PC-9 (cell line): ENCODE results near the gene JMJD6. TPM values are rescaled to one million over a fixed set of nuclear protein-coding genes. Genes with fewer than 3 reads are reported as not detected.
A peak's percentile ranks its signal among the peaks of the same experiment; 100 is the strongest.

ENCODE experiments used
- BruUV-seq: library from RNA; stranded (reverse); fragments of 400-500 nt; replicated peaks from 2 replicates; lab custom pipeline; 2021; lab: Mats Ljungman, UMichigan
- CTCF ChIA-PET: fragments of 300-600 bp; sonication (Branson Sonifier 250); formaldehyde crosslinking; loops from one replicate; lab custom pipeline; 2022; ENCODE audit warnings: antibody characterized with exemption; lab: Charles Lee
- POLR2A ChIA-PET: fragments of 300-600 bp; sonication (Branson Sonifier 250); formaldehyde crosslinking; loops from one replicate; lab custom pipeline; 2022; ENCODE audit warnings: antibody characterized with exemption; ENCODE audit not compliant: unreplicated experiment; lab: Charles Lee
- DNase-seq, 2 experiments: peaks; one replicate each; pipeline versions ENCODE4 v3.0.0 to v3.0.0-alpha.2; 2015 to 2022; ENCODE audit warnings: mixed read lengths in 1 of 2
- H2AFZ ChIP-seq: fragments of 200-600 bp; sonication (generic); 2 replicates; pipeline ENCODE4 v1.8.1; 2017; ENCODE audit warnings: antibody characterized with exemption
- H3F3A ChIP-seq: fragments of 200-600 bp; sonication (generic); 2 replicates; pipeline ENCODE4 v1.8.1; 2017; ENCODE audit warnings: antibody characterized with exemption, mild to moderate bottlenecking, low read depth; ENCODE audit not compliant: insufficient read depth
- H3K27ac ChIP-seq: fragments of 200-600 bp; sonication (generic); 2 replicates; pipeline ENCODE4 v1.6.1; 2016; ENCODE audit warnings: mixed run types
- H3K27me3 ChIP-seq: fragments of 200-600 bp; sonication (generic); 2 replicates; pipeline ENCODE4 v1.6.1; 2016; ENCODE audit warnings: low read depth, mixed run types; ENCODE audit not compliant: insufficient read depth
- H3K36me3 ChIP-seq: fragments of 200-600 bp; sonication (generic); 2 replicates; pipeline ENCODE4 v1.6.1; 2016; ENCODE audit warnings: low read depth, mixed run types
- H3K4me1 ChIP-seq: fragments of 200-600 bp; sonication (generic); replicated peaks from 2 replicates; pipeline ENCODE4 v1.6.1; 2016; ENCODE audit warnings: mixed run types; ENCODE audit not compliant: insufficient read depth
- H3K4me2 ChIP-seq: fragments of 200-600 bp; sonication (generic); 2 replicates; pipeline ENCODE4 v1.6.1; 2017; ENCODE audit warnings: mixed run types
- H3K4me3 ChIP-seq: fragments of 200-600 bp; sonication (generic); 2 replicates; pipeline ENCODE4 v1.6.1; 2016; ENCODE audit warnings: mixed run types
- H3K79me2 ChIP-seq: fragments of 200-600 bp; sonication (generic); 2 replicates; pipeline ENCODE4 v1.6.1; 2017; ENCODE audit warnings: low read depth, mixed run types
- H3K9me2 ChIP-seq: fragments of 200-600 bp; sonication (generic); 2 replicates; pipeline ENCODE4 v1.8.1; 2017; ENCODE audit warnings: mild to moderate bottlenecking; ENCODE audit not compliant: insufficient read depth
- H3K9me3 ChIP-seq: fragments of 200-600 bp; sonication (generic); 2 replicates; pipeline ENCODE4 v1.8.1; 2016; ENCODE audit warnings: low read depth; ENCODE audit not compliant: insufficient read depth
- H4K20me1 ChIP-seq: fragments of 200-600 bp; sonication (generic); 2 replicates; pipeline ENCODE4 v1.8.1; 2017; ENCODE audit not compliant: insufficient read depth
- CTCF ChIP-seq: fragments of 200-600 bp; sonication (generic); conservative IDR thresholded peaks from 2 replicates; pipeline ENCODE4 v1.6.1; 2017; ENCODE audit warnings: mixed run types, antibody characterized with exemption, mild to moderate bottlenecking, moderate library complexity
- EZH2 ChIP-seq: fragments of 200-600 bp; sonication (generic); IDR thresholded peaks from 2 replicates; pipeline ENCODE4 v1.8.0; 2017; ENCODE audit warnings: antibody characterized with exemption, low read depth
- intact Hi-C: fragments of 100-400 bp; cut with micrococcal nuclease; formaldehyde crosslinking; loops from one replicate; pipeline ENCODE4 v1.10.0; 2022; ENCODE audit not compliant: unreplicated experiment
- total RNA-seq: library from RNA; stranded (reverse); gene quantifications from 2 replicates; pipeline ENCODE4 v1.2.3, GENCODE V29; 2021

The JMJD6 gene
- total RNA-seq, 1 experiment from 2014 or later: 25.2 TPM

GRCh38 chr17:76674600-76674999, 51.8 kb downstream of the JMJD6 start:
- no peaks in the 10 kb centered on the region for H3K27me3 ChIP-seq
- H2AFZ ChIP-seq: no peak overlapping the region
- no peak overlapping the region for H3K4me3 ChIP-seq
- BruUV-seq: no TSS peak
- H3K36me3 ChIP-seq: no peaks in the 10 kb centered on the region
- peaks cover 9% of the 10 kb centered on the region for H3K4me1 ChIP-seq
- ChIA-PET CTCF (no interaction called here), POLR2A (no interaction called here)
- H3K9me2 ChIP-seq: no peaks in the 10 kb centered on the region
- H3F3A ChIP-seq: peaks cover 12% of the 10 kb centered on the region; the same call in 1 of the 2 replicates
- no peaks in the 10 kb centered on the region for H3K79me2 ChIP-seq
- intact Hi-C loops: loop anchor here (5.0 kb wide), 3 partner anchors 42 to 147 kb away; no protein-coding TSS in a partner anchor
- TF ChIP-seq EZH2 (no peak), CTCF (no peak)
- no peak for DNase-seq
- H4K20me1 ChIP-seq: no peaks in the 10 kb centered on the region
- H3K27ac ChIP-seq: no peak overlapping the region
- H3K9me3 ChIP-seq: no peaks in the 10 kb centered on the region
- no peak overlapping the region for H3K4me2 ChIP-seq

GRCh38 chr17:76673729-76674128, 52.7 kb downstream of the JMJD6 start:
- Histone ChIP-seq H3K36me3 (no peaks in the 10 kb centered on the region), H3K27ac (no peak overlapping the region), H3K9me3 (no peaks in the 10 kb centered on the region), H3K4me3 (no peak overlapping the region), H3K4me1 (peaks cover 9% of the 10 kb centered on the region), H4K20me1 (no peaks in the 10 kb centered on the region), H2AFZ (no peak overlapping the region), H3K9me2 (no peaks in the 10 kb centered on the region), H3K27me3 (no peaks in the 10 kb centered on the region), H3K4me2 (no peak overlapping the region), H3K79me2 (no peaks in the 10 kb centered on the region), H3F3A (peaks cover 12% of the 10 kb centered on the region; the same call in 1 of the 2 replicates)
- TF ChIP-seq CTCF (no peak), EZH2 (no peak)
- no TSS peak for BruUV-seq
- ChIA-PET POLR2A (no interaction called here), CTCF (no interaction called here)
- no peak for DNase-seq
- intact Hi-C loops: loop anchor here (5.0 kb wide), 3 partner anchors 41 to 146 kb away; no protein-coding TSS in a partner anchor

DNA sequence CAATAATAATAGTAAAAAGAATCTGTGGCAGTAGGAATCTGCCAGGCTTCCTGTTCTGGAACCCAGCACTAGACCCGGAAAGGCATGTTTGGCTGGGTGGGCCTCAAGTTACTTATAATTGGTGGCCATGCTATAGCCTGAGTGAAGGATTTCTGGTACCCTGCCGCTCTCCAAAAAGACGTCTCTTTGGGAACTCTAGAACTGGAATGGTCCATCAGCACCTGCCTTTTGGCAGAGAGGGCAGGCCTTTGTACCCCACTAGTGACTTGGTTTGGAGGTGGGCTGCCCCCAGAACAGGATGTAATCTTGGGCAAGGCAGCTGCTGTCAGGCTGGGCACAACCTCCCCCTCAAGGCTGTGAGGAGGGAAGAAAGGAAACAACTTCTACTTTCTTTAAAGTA, 53.5 kb downstream of the JMJD6 start:
- DNase-seq: no peak
- Histone ChIP-seq H3K27ac (no peak overlapping the region), H3K9me3 (no peaks in the 10 kb centered on the region), H3K4me3 (peak overlapping the region; percentile 69; the same call in 1 of the 2 replicates), H4K20me1 (no peaks in the 10 kb centered on the region), H3K79me2 (no peaks in the 10 kb centered on the region), H3K36me3 (no peaks in the 10 kb centered on the region), H2AFZ (no peak overlapping the region), H3F3A (peaks cover 12% of the 10 kb centered on the region; the same call in 1 of the 2 replicates), H3K4me1 (peaks cover 9% of the 10 kb centered on the region), H3K9me2 (no peaks in the 10 kb centered on the region), H3K27me3 (no peaks in the 10 kb centered on the region), H3K4me2 (peak overlapping the region; percentile 92)
- CTCF ChIA-PET: no interaction called here
- POLR2A ChIA-PET: no interaction called here
- no TSS peak for BruUV-seq
- TF ChIP-seq CTCF: no peak
- TF ChIP-seq EZH2: no peak
- intact Hi-C loops: loop anchor here (5.0 kb wide), 3 partner anchors 41 to 146 kb away; no protein-coding TSS in a partner anchor
